ENCODE measurements around the gene GTPBP6. TPM values are rescaled to one million over a fixed set of nuclear protein-coding genes. Genes with fewer than 3 reads are reported as not detected.
"Not testable (repeated sequence)": the region's sequence is repeated elsewhere in the genome, so short reads cannot be mapped to it uniquely, and the experiment has no call there.

The GTPBP6 gene
- total and polyA plus RNA-seq, 2 experiments from 2014 or later: 40.7 to 69.2 TPM

GRCh38 chrX:331151-331824 lies 12.7 kb upstream of the GTPBP6 start:
- WGBS (ENCODE audit: low lambda C conversion rate, missing lambda C conversion rate): 19% methylated on average over 41 of the region's 51 CpGs
- Histone ChIP-seq H3K27me3 (no peaks in the 10 kb centered on the region), H3K9me3 (ENCODE audit: low read depth) (no peaks in the 10 kb centered on the region), H3K9me2 (replicated peaks; ENCODE audit: insufficient read depth) (no peaks in the 10 kb centered on the region), H3K4me3 (no peak overlapping the region), H3K4me1 (ENCODE audit: insufficient read depth) (peaks cover 11% of the 10 kb centered on the region), H3K79me2 (no peaks in the 10 kb centered on the region), H3K4me2 (peak overlapping the region; percentile 75), H2AFZ (no peak overlapping the region), H3K27ac (no peak overlapping the region), H4K20me1 (ENCODE audit: insufficient read depth, poor library complexity, severe bottlenecking) (no peaks in the 10 kb centered on the region), H3K36me3 (replicated peaks; ENCODE audit: insufficient read depth, low read depth) (no peaks in the 10 kb centered on the region)
- no peak for TF ChIP-seq EZH2phosphoT487 (IDR thresholded peaks at IDR 0.05; ENCODE audit: low read depth, severe bottlenecking, unreplicated experiment)
- TF ChIP-seq, protein P1, sequence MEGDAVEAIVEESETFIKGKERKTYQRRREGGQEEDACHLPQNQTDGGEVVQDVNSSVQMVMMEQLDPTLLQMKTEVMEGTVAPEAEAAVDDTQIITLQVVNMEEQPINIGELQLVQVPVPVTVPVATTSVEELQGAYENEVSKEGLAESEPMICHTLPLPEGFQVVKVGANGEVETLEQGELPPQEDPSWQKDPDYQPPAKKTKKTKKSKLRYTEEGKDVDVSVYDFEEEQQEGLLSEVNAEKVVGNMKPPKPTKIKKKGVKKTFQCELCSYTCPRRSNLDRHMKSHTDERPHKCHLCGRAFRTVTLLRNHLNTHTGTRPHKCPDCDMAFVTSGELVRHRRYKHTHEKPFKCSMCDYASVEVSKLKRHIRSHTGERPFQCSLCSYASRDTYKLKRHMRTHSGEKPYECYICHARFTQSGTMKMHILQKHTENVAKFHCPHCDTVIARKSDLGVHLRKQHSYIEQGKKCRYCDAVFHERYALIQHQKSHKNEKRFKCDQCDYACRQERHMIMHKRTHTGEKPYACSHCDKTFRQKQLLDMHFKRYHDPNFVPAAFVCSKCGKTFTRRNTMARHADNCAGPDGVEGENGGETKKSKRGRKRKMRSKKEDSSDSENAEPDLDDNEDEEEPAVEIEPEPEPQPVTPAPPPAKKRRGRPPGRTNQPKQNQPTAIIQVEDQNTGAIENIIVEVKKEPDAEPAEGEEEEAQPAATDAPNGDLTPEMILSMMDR (IDR thresholded peaks at IDR 0.05; ENCODE audit: poor library complexity): no peak
- no peak for TF ChIP-seq EZH2 (IDR thresholded peaks at IDR 0.05; ENCODE audit: borderline replicate concordance)
- DNase-seq (ENCODE audit: low spot score): peak; percentile 66

DNA sequence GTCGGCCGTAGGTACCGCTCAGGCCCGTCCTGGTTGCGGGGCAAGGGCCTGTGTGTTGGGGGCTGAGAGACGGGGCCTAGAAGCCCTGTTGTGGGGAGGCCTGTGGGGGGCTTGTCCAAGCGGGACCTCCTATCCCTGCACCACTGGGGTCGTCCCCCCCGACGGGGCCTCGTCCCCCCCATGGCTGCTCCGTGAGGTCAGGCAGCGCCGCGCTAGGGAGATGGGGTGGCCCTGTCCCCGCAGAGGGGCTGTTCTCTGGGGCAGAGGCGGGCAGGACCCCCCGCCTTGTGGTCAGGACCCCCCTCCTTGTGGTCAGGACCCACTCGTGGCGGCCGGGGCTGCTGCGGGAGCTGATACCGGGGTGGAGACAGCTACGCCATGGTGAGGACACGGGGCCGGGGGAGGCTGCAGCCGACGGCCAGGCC lies 12.1 kb upstream of the GTPBP6 start:
- no peaks in the 10 kb centered on the region for H3K79me2 ChIP-seq
- no peaks in the 10 kb centered on the region for H3K9me3 ChIP-seq (ENCODE audit: low read depth)
- H2AFZ ChIP-seq: no peak overlapping the region
- no peaks in the 10 kb centered on the region for H3K9me2 ChIP-seq (replicated peaks; ENCODE audit: insufficient read depth)
- H3K27me3 ChIP-seq: no peaks in the 10 kb centered on the region
- H3K27ac ChIP-seq: no peak overlapping the region
- H3K36me3 ChIP-seq (replicated peaks; ENCODE audit: insufficient read depth, low read depth): no peaks in the 10 kb centered on the region
- no peak for DNase-seq (ENCODE audit: low spot score)
- H3K4me3 ChIP-seq: no peak overlapping the region
- TF ChIP-seq EZH2 (IDR thresholded peaks at IDR 0.05; ENCODE audit: borderline replicate concordance): no peak
- TF ChIP-seq EZH2phosphoT487 (IDR thresholded peaks at IDR 0.05; ENCODE audit: low read depth, severe bottlenecking, unreplicated experiment): no peak
- TF ChIP-seq, protein P1 (IDR thresholded peaks at IDR 0.05; ENCODE audit: poor library complexity): no peak
- H3K4me2 ChIP-seq: peak overlapping the region; percentile 75
- WGBS (ENCODE audit: low lambda C conversion rate, missing lambda C conversion rate): 38% methylated on average over 7 of the region's 28 CpGs
- peaks cover 11% of the 10 kb centered on the region for H3K4me1 ChIP-seq (ENCODE audit: insufficient read depth)
- H4K20me1 ChIP-seq (ENCODE audit: insufficient read depth, poor library complexity, severe bottlenecking): no peaks in the 10 kb centered on the region

GRCh38 chrX:330141-330725 lies 11.6 kb upstream of the GTPBP6 start:
- H3K9me3 ChIP-seq (ENCODE audit: low read depth); H2AFZ ChIP-seq; H4K20me1 ChIP-seq (ENCODE audit: insufficient read depth, poor library complexity, severe bottlenecking); H3K27me3 ChIP-seq; H3K4me2 ChIP-seq; H3K9me2 ChIP-seq (replicated peaks; ENCODE audit: insufficient read depth); H3K4me3 ChIP-seq; H3K27ac ChIP-seq; DNase-seq (ENCODE audit: low spot score); H3K36me3 ChIP-seq (replicated peaks; ENCODE audit: insufficient read depth, low read depth); H3K79me2 ChIP-seq: not testable (repeated sequence)
- H3K4me1 ChIP-seq (ENCODE audit: insufficient read depth): peaks cover 11% of the 10 kb centered on the region
- WGBS (ENCODE audit: low lambda C conversion rate, missing lambda C conversion rate): 85% methylated on average over 18 of the region's 29 CpGs

- Histone ChIP-seq H3K9me3 (ENCODE audit: low read depth) (no peaks in the 10 kb centered on the region), H3K9me2 (replicated peaks; ENCODE audit: insufficient read depth) (no peaks in the 10 kb centered on the region), H4K20me1 (ENCODE audit: insufficient read depth, poor library complexity, severe bottlenecking) (no peaks in the 10 kb centered on the region), H3K27me3 (no peaks in the 10 kb centered on the region), H3K4me3 (no peak overlapping the region), H3K79me2 (no peaks in the 10 kb centered on the region), H3K27ac (no peak overlapping the region), H3K4me2 (no peak overlapping the region), H3K36me3 (replicated peaks; ENCODE audit: insufficient read depth, low read depth) (no peaks in the 10 kb centered on the region), H2AFZ (no peak overlapping the region), H3K4me1 (ENCODE audit: insufficient read depth) (peaks cover 11% of the 10 kb centered on the region)
- TF ChIP-seq, protein P1 (IDR thresholded peaks at IDR 0.05; ENCODE audit: poor library complexity): no peak
- TF ChIP-seq EZH2phosphoT487 (IDR thresholded peaks at IDR 0.05; ENCODE audit: low read depth, severe bottlenecking, unreplicated experiment) (no peak), EZH2 (IDR thresholded peaks at IDR 0.05; ENCODE audit: borderline replicate concordance) (no peak)
- 91% methylated on average over 17 of the region's 23 CpGs for WGBS (ENCODE audit: low lambda C conversion rate, missing lambda C conversion rate)
- no peak for DNase-seq (ENCODE audit: low spot score)
These were observed 10.8 kb upstream of the GTPBP6 start for GRCh38 chrX:329291-329910.

All from hepatocyte (in vitro differentiated cells).